WI38 (cell line): Measurements from ENCODE around the gene IGSF9B.
A peak's percentile ranks its signal among the peaks of the same experiment; 100 is the strongest.

Experiments
- H3K4me3 ChIP-seq: 2 replicates; pipeline ENCODE4 v1.5.1; 2011; ENCODE audit warnings: low read depth, mild to moderate bottlenecking, control low read depth, low read length
- CTCF ChIP-seq: IDR thresholded peaks from 2 replicates; pipeline ENCODE4 v1.5.1; 2012; ENCODE audit warnings: low read depth, mild to moderate bottlenecking, control low read depth, low read length

The IGSF9B gene

DNA sequence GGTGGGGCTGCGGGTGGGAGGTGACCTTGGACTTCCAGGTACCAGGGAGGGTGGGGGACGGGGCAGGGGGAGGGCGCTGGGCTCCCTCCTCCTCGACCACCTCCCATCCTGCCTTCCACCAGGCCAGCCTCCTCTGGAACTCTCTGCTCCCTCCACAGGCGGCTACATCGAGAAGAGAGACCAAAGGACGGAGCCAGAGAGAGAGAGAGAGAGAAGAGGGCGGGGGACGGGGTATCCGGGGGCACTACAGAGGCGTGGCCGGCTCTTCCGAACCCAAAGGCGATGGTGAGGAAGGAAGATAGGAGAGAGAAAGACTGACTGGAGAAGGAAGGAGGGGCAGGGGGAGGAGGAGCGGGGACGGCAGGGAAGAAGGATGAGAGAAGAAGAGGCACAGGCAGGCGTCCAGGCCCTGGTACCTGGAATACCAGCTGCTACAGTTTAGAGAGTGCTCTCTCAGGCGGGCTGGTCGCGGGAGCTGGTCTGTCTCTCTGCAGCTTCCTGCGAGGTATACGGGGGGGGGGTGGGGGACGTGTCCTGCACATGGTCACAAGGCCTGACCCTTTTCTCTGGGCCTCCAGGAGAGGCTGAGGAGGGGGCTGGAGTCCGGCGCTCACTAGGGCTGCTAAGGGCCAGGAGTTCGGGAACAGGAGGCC is 38.0 kb downstream of the IGSF9B start:
- no peak overlapping the region for H3K4me3 ChIP-seq
- TF ChIP-seq CTCF: no peak

DNA sequence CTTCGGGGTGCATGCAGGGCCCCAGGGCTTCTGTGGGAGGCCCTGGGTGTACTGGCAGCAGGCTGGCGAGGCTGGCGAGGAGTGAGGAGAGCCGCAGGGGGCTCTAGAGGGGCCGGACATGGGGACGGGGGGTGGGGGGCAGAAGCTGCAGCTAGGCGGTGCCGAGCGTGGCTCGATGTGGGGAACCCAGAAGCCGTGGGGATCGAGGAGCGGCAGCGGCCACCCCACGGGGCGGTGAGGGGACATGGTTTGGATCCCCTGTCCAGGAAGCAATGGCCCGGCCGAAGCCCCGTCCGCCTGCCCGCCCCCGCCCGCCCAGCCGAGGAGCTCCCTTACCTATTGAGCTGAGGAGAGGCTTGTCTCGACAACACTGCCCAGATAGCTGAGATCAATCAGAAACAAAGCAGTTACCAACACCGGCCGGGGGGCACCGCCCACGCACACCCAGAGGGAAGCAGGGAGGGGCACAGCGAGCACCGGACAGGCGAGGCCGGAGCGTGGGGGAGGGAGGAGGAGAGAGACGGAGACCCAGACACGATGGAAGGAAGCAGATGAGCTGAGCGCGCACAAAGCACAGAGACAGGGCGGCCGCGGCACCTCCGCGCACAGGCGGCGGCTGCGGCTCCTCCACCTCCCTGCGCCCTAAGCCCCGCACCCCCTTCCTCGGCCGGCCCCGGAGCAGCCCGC is 38.7 kb downstream of the IGSF9B start:
- no peak for TF ChIP-seq CTCF
- H3K4me3 ChIP-seq: no peak overlapping the region

GRCh38 chr11:133916784-133917440 is 39.9 kb downstream of the IGSF9B start:
- no peak for TF ChIP-seq CTCF
- H3K4me3 ChIP-seq: no peak overlapping the region

GRCh38 chr11:133913761-133914160 is 43.0 kb downstream of the IGSF9B start:
- TF ChIP-seq CTCF: no peak
- H3K4me3 ChIP-seq: no peak overlapping the region

DNA sequence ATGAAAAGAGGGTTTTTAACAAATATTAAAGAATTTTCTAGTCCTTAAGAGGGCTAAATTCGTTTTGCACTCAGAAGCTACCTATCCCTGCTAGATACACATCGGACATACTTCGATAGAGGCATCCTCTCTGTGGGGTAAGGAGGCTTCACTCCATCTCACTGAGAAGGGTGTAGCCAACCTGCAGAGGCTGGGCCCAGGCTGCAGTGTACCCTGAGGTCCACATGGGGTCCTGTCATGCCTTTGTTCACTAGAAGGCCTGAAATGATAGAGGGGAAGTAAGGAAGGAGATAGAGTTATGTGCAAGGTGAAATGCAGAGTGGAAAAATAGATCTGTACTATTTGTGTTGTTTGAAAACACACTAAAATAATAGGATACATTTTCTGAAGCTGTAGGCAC is 45.6 kb downstream of the IGSF9B start:
- TF ChIP-seq CTCF: 0 out of 2 replicates have a peak, but pooled peaks have one; percentile 4
- no peak overlapping the region for H3K4me3 ChIP-seq

GRCh38 chr11:133910101-133910500 is 46.7 kb downstream of the IGSF9B start:
- H3K4me3 ChIP-seq: no peak overlapping the region
- TF ChIP-seq CTCF: no peak

DNA sequence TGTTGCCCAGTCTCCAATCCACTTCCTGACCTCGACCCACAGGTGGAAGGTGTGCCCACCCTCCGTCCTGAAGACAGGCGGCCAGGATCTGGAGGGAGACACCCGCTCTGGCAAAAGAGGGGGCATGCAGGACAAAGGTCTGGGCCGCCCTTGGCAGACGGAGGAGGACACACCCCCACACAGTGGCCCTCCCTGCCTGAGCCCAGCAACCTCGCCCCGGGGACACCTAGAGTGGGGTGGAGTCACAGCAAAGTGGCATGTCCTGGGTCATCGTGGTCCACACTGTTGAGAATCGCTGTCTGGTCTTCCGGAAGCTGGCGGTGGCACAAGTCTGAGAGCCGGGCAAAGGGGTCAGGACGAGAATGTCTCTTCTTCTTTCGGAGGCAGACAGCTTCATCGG is 47.9 kb downstream of the IGSF9B start:
- TF ChIP-seq CTCF: no peak
- H3K4me3 ChIP-seq: no peak overlapping the region
